ENCODE results near the gene PWWP2B.

- no peak for TF ChIP-seq HBP1 (CRISPR knock-in tag; IDR thresholded peaks at IDR 0.05)
- no peak for TF ChIP-seq ZBTB40 (IDR thresholded peaks at IDR 0.05)
- no peak for TF ChIP-seq ZBTB40 (CRISPR knock-in tag; IDR thresholded peaks at IDR 0.05)
- no peak for TF ChIP-seq CTCF (IDR thresholded peaks at IDR 0.05 in 2 of 3, conservative IDR thresholded peaks at IDR 0.05 in 1 of 3; ENCODE audit: insufficient read depth in 2 of 3, low read depth in 1 of 3, low read length in 3 of 3)
- no peak for TF ChIP-seq ZNF449 (CRISPR knock-in tag; IDR thresholded peaks at IDR 0.05)
Measured at GRCh38 chr10:132459301-132460003, 62.5 kb downstream of the PWWP2B start.

All from K562 (cell line).